ENCODE data around the gene PIEZO1. TPM values are rescaled to one million over a fixed set of nuclear protein-coding genes. Genes with fewer than 3 reads are reported as not detected.

PIEZO1 gene
- total RNA-seq, 2 donors from 2014 or later: 84.1 to 97.0 TPM

DNA sequence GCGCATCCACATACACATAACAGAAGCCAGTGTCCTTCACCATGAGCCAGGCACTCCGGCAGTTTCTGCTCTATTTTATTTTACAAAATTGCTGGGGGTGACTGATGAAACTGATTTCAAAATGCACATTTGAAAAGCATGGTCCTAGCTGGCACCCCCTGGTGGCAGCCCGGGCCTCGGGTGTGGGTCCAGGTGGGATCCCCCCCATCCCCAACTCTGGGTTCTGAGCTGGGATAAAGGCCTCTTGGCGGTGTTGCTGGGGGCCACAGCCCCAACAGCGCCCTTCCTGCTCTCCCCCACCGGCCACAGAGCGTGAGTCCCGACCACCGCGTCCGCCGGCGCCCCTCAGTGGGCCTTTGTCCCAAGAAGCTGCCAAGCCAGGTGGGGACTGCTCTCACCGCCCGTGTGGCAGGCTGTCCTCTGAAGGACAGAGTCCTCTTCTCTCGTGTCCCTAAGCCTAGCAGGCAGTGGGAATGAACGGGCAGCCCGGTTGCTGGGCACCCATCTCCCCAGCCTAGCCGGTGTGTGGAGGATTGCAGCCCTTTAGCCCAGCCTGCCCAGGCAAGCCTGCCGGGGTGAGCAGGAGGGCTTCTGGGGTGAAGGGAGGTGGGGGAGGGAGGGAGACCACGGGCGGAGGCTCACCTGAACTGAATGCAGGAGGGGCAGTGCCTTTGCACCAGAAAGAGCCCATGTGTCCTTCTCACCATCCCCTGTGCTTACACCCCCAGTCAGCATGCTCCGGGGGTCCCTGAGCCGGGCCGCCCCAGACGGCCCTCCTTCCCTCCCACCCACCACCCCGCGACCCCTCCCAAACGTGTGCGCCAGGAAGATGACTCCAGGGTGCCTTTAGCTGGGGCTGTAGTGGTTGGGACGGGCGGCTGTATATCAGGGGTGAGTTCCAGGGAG lies 99.6 kb downstream of the PIEZO1 start:
- H3K9ac ChIP-seq (ENCODE audit: extremely low read depth, low read length, poor library complexity, severe bottlenecking): no peak overlapping the region
- 13 to 18% methylated on average over 15 to 33 of the region's 33 CpGs for WGBS, 2 experiments (ENCODE audit: insufficient coverage in 1 of 2, insufficient read length in 1 of 2)

DNA sequence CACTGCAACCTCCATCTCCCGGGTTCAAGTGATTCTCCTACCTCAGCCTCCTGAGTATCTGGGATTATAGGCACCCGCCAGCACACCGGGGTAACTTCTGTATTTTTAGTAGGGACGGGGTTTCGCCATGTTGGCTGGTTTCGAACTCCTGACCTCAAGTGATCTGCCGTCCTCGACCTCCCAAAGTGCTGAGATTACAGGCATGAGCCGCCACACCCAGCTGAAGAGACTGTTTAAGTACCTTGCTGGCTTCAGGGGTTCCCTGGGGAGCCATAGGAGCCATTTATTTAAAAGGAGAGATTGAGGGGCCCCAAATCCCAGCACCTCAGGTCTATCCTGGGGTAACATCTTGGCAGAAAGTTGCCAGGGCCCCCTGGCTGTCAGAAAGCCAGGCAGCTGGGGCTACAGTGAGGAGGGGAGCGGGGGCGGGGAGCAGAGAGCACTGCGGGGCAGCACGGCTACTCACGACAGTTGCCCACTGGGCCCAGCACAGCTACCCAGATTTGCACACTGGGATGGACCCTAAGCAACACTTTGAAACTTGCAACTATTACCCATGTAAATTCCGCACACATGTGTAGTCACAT lies 100.4 kb downstream of the PIEZO1 start:
- Mint-ChIP-seq H3K4me3 (no peak overlapping the region), H3K4me1 (peaks cover 10% of the 10 kb centered on the region), H3K27ac (no peak overlapping the region), H3K36me3 (ENCODE audit: low read depth) (peaks cover 2% of the 10 kb centered on the region), H3K9me3 (no peaks in the 10 kb centered on the region), H3K27me3 (ENCODE audit: insufficient read depth) (peaks cover 33% of the 10 kb centered on the region)
- TF ChIP-seq, protein P1, sequence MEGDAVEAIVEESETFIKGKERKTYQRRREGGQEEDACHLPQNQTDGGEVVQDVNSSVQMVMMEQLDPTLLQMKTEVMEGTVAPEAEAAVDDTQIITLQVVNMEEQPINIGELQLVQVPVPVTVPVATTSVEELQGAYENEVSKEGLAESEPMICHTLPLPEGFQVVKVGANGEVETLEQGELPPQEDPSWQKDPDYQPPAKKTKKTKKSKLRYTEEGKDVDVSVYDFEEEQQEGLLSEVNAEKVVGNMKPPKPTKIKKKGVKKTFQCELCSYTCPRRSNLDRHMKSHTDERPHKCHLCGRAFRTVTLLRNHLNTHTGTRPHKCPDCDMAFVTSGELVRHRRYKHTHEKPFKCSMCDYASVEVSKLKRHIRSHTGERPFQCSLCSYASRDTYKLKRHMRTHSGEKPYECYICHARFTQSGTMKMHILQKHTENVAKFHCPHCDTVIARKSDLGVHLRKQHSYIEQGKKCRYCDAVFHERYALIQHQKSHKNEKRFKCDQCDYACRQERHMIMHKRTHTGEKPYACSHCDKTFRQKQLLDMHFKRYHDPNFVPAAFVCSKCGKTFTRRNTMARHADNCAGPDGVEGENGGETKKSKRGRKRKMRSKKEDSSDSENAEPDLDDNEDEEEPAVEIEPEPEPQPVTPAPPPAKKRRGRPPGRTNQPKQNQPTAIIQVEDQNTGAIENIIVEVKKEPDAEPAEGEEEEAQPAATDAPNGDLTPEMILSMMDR (conservative IDR thresholded peaks at IDR 0.05): no peak
- H3K9ac ChIP-seq (ENCODE audit: extremely low read depth, low read length, poor library complexity, severe bottlenecking): no peak overlapping the region
- H3K36me3 ChIP-seq (ENCODE audit: control insufficient read depth, insufficient read depth, low read length): no peaks in the 10 kb centered on the region
- WGBS, 2 experiments (ENCODE audit: insufficient coverage in 1 of 2, insufficient read length in 1 of 2): 73 to 87% methylated on average over 11 to 15 of the region's 15 CpGs
- no peak overlapping the region for H3K4me3 ChIP-seq (ENCODE audit: low read length)
- H3K27ac ChIP-seq (ENCODE audit: low read depth, low read length): no peak overlapping the region
- no peaks in the 10 kb centered on the region for H3K9me3 ChIP-seq (ENCODE audit: control insufficient read depth, low read length)
- no peak for DNase-seq
- peaks cover 35% of the 10 kb centered on the region for H3K27me3 ChIP-seq (ENCODE audit: control insufficient read depth, insufficient read depth, low read length, poor library complexity, severe bottlenecking)
- no peaks in the 10 kb centered on the region for H3K4me1 ChIP-seq (ENCODE audit: control insufficient read depth, insufficient read depth, low read length)

More for the DNA sequence above, 99.6 kb downstream of the PIEZO1 start:
- peak; percentile 77 for DNase-seq
- Histone ChIP-seq H3K27me3 (ENCODE audit: control insufficient read depth, insufficient read depth, low read length, poor library complexity, severe bottlenecking) (peaks cover 35% of the 10 kb centered on the region), H3K27ac (ENCODE audit: low read depth, low read length) (no peak overlapping the region), H3K4me1 (ENCODE audit: control insufficient read depth, insufficient read depth, low read length) (no peaks in the 10 kb centered on the region), H3K4me3 (ENCODE audit: low read length) (peak overlapping the region; percentile 76), H3K36me3 (ENCODE audit: control insufficient read depth, insufficient read depth, low read length) (no peaks in the 10 kb centered on the region), H3K9me3 (ENCODE audit: control insufficient read depth, low read length) (no peaks in the 10 kb centered on the region)
- peak overlapping the region; percentile 57 for H3K4me3 Mint-ChIP-seq
- H3K27ac Mint-ChIP-seq: no peak overlapping the region
- no peaks in the 10 kb centered on the region for H3K9me3 Mint-ChIP-seq
- peaks cover 2% of the 10 kb centered on the region for H3K36me3 Mint-ChIP-seq (ENCODE audit: low read depth)
- H3K4me1 Mint-ChIP-seq: peaks cover 10% of the 10 kb centered on the region
- TF ChIP-seq, protein P1 (conservative IDR thresholded peaks at IDR 0.05): peak; percentile 84
- peaks cover 34% of the 10 kb centered on the region for H3K27me3 Mint-ChIP-seq (ENCODE audit: insufficient read depth)

DNA sequence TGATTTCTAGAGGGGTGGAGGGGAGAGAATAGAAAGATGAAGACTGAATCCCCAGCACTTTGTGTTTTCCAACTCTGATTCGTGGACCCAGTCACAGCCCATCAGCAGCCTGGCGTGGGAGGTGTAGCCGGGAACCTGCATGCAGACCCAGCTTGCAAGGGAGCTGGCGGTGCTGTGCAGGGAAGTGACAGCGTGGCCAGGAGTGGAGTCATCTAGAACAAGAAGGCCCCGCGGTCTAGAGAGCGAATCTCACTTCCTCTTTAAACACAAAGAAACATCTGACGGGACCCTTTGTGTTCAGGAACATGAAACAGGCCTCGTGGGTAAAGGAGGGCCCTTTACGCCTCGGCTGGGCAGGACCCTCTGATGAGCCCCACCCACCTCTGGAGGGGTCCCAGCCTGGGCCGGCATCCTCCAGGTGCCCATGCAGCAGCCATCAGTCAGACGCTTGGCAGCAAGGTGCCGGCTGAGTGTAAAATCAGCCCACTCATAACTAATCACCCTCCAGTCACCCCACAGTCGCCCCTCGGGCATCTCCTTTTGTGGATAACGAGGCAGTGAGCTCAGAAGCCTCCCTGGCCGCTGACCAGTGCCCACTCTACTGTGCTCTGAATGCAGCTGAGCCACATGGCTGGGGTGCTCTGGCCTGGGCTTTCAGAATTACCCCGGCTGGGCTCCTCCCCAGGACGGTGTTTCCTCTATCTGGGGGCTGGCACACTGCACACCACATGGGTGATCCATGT lies 103.1 kb downstream of the PIEZO1 start:
- H3K4me3 ChIP-seq (ENCODE audit: low read length): no peak overlapping the region
- Mint-ChIP-seq H3K9me3 (no peaks in the 10 kb centered on the region), H3K4me3 (no peak overlapping the region), H3K4me1 (no peaks in the 10 kb centered on the region), H3K27me3 (ENCODE audit: insufficient read depth) (peaks cover 19% of the 10 kb centered on the region), H3K27ac (no peak overlapping the region), H3K36me3 (ENCODE audit: low read depth) (peaks cover 2% of the 10 kb centered on the region)
- WGBS, 2 experiments (ENCODE audit: insufficient coverage in 1 of 2, insufficient read length in 1 of 2): 80 to 85% methylated on average over 18 to 21 of the region's 21 CpGs
- no peaks in the 10 kb centered on the region for H3K36me3 ChIP-seq (ENCODE audit: control insufficient read depth, insufficient read depth, low read length)
- H3K9ac ChIP-seq (ENCODE audit: extremely low read depth, low read length, poor library complexity, severe bottlenecking): no peak overlapping the region
- no peaks in the 10 kb centered on the region for H3K4me1 ChIP-seq (ENCODE audit: control insufficient read depth, insufficient read depth, low read length)
- TF ChIP-seq, protein P1 (conservative IDR thresholded peaks at IDR 0.05): no peak
- H3K27ac ChIP-seq (ENCODE audit: low read depth, low read length): peak overlapping the region; percentile 24
- H3K9me3 ChIP-seq (ENCODE audit: control insufficient read depth, low read length): no peaks in the 10 kb centered on the region
- DNase-seq: no peak
- peaks cover 25% of the 10 kb centered on the region for H3K27me3 ChIP-seq (ENCODE audit: control insufficient read depth, insufficient read depth, low read length, poor library complexity, severe bottlenecking)

Measured in endodermal cell (in vitro differentiated cells).